ENCODE data around the gene FRMD8. TPM values are rescaled to one million over a fixed set of nuclear protein-coding genes. Genes with fewer than 3 reads are reported as not detected.

The FRMD8 gene
- total and polyA plus RNA-seq, 9 of the 15 experiments (the other 6 are each of a cell fraction or from before 2014, with no cell fraction given), result 4.5 to 54.5 (median 15.8) TPM

DNA sequence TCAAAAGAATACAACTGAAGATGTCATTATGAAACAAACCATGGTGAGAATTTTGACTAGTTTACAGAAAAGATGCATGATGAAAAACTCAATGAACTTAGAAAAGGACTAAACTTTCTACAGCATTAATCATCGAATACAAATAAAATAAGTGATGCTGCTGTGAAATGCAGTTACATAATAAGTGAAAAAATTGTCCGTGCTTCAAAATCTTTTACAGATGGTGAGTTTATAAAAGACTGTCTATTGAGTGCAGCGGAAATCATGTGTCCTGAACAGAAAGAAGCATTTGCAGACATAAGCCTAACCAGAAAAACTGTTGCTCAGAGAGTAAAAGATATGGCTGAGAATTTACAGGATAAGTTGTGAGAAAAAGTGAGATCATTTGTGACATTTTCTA, 70.0 kb downstream of the FRMD8 start:
- in situ Hi-C loops (cut with MboI) (no loop called here), intact Hi-C loops (cut with micrococcal nuclease) (no loop called here)
- Histone ChIP-seq H3K79me2 (ENCODE audit: control insufficient read depth, insufficient read depth, low read length) (peaks cover 48% of the 10 kb centered on the region), H2AFZ (ENCODE audit: low read depth, low read length) (peak overlapping the region; percentile 61; the same call in 1 of the 2 replicates), H3K36me3 (ENCODE audit: control insufficient read depth, insufficient read depth, low read length) (0 out of 3 replicates have a peak, but pooled peaks cover 3% of the 10 kb centered on the region), H3K9ac (ENCODE audit: insufficient read depth in 1 of 2, low read depth in 2 of 2, low read length in 2 of 2) (peak overlapping the region in 1 of 2 experiments; percentile 80; a peak in 3 of 4 replicates), H3K4me3 (peak overlapping the region; percentile 70), H4K20me1 (replicated peaks; ENCODE audit: control insufficient read depth, insufficient read depth, low read length) (peaks cover 3% of the 10 kb centered on the region; the same call in 1 of the 2 replicates), H3K9me1 (ENCODE audit: control insufficient read depth, insufficient read depth, low read length) (no peaks in the 10 kb centered on the region), H3K4me1 (replicated peaks in 1 of 2; ENCODE audit: control insufficient read depth in 2 of 2, insufficient read depth in 2 of 2, low read length in 2 of 2) (peaks cover 22 to 47% of the 10 kb centered on the region in 2 experiments; a peak in 4 of 5 replicates), H3K4me2 (ENCODE audit: insufficient read depth, low read length) (peak overlapping the region; percentile 83), H3K27me3 (ENCODE audit: control insufficient read depth in 2 of 2, insufficient read depth in 2 of 2, low read length in 2 of 2) (no peaks in the 10 kb centered on the region), H3K9me3 (replicated peaks; ENCODE audit: control insufficient read depth, insufficient read depth, low read depth, low read length) (no peaks in the 10 kb centered on the region), H3K27ac (ENCODE audit: extremely low read depth, low read depth, low read length) (peak overlapping the region; percentile 65)
- POLR2A ChIA-PET, result interaction anchor here (0.5 to 26.0 kb wide), 13 partner anchors 9 to 45 kb away, joined by 3 to 2118 read pairs (median 11); partner anchors contain the start of genes MALAT1 and NEAT1
- 28% methylated on average over 3 of the region's 3 CpGs for WGBS (ENCODE audit: insufficient coverage, low coverage, missing lambda C conversion rate)
- TF ChIP-seq, protein P1, sequence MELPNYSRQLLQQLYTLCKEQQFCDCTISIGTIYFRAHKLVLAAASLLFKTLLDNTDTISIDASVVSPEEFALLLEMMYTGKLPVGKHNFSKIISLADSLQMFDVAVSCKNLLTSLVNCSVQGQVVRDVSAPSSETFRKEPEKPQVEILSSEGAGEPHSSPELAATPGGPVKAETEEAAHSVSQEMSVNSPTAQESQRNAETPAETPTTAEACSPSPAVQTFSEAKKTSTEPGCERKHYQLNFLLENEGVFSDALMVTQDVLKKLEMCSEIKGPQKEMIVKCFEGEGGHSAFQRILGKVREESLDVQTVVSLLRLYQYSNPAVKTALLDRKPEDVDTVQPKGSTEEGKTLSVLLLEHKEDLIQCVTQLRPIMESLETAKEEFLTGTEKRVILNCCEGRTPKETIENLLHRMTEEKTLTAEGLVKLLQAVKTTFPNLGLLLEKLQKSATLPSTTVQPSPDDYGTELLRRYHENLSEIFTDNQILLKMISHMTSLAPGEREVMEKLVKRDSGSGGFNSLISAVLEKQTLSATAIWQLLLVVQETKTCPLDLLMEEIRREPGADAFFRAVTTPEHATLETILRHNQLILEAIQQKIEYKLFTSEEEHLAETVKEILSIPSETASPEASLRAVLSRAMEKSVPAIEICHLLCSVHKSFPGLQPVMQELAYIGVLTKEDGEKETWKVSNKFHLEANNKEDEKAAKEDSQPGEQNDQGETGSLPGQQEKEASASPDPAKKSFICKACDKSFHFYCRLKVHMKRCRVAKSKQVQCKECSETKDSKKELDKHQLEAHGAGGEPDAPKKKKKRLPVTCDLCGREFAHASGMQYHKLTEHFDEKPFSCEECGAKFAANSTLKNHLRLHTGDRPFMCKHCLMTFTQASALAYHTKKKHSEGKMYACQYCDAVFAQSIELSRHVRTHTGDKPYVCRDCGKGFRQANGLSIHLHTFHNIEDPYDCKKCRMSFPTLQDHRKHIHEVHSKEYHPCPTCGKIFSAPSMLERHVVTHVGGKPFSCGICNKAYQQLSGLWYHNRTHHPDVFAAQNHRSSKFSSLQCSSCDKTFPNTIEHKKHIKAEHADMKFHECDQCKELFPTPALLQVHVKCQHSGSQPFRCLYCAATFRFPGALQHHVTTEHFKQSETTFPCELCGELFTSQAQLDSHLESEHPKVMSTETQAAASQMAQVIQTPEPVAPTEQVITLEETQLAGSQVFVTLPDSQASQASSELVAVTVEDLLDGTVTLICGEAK (IDR thresholded peaks at IDR 0.05), result 0 out of 2 replicates have a peak, but pooled peaks have one; percentile 28
- TF ChIP-seq, protein P1 (CRISPR knock-in tag; IDR thresholded peaks at IDR 0.05), result no peak
- 0 out of 4 replicates have a peak, but pooled peaks of 1 of the 2 experiments have one; percentile 31 for TF ChIP-seq CSDE1 (IDR thresholded peaks at IDR 0.05)
- TF ChIP-seq, protein P2, sequence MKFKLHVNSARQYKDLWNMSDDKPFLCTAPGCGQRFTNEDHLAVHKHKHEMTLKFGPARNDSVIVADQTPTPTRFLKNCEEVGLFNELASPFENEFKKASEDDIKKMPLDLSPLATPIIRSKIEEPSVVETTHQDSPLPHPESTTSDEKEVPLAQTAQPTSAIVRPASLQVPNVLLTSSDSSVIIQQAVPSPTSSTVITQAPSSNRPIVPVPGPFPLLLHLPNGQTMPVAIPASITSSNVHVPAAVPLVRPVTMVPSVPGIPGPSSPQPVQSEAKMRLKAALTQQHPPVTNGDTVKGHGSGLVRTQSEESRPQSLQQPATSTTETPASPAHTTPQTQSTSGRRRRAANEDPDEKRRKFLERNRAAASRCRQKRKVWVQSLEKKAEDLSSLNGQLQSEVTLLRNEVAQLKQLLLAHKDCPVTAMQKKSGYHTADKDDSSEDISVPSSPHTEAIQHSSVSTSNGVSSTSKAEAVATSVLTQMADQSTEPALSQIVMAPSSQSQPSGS (CRISPR knock-in tag; IDR thresholded peaks at IDR 0.05), result no peak
- DNase-seq (ENCODE audit: extremely low read depth in 1 of 4, low spot score in 3 of 4) (no peak), FAIRE-seq (no peak), ATAC-seq (no peak)
- BruUV-seq (replicated peaks), result no TSS peak
- CTCF ChIA-PET (ENCODE audit: low intra/inter-chr PET ratio), result no interaction called here

Measured in K562 (cell line).